ENCODE data around the gene RMC1.

The RMC1 gene

DNA sequence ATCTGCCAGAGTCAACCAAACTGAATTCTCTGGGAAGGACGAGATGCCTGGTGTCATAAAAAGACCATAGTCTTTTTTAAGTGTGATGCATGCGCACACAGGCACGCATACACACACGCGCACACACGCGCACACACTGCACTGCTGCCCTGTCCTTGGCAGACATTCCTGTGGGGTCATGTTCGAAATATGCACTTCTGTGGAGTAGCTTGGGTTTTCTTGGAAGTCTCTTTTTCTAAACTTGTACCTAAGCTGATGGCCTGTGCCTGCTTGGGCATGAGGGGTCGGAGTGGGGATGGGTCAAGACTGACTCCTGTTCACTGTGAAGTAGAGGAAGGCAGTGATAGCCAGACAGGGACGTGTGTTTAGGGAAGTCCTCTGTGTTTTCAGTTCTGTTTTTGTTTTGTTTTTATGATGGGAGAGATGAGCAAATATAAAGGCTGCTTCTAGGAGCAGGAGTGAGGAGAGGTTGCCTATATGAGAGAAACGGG lies 4.0 kb upstream of the RMC1 start:
- 100% methylated on average over 1 of the region's 11 CpGs for WGBS (ENCODE audit: extremely low coverage, insufficient coverage, insufficient read length)

DNA sequence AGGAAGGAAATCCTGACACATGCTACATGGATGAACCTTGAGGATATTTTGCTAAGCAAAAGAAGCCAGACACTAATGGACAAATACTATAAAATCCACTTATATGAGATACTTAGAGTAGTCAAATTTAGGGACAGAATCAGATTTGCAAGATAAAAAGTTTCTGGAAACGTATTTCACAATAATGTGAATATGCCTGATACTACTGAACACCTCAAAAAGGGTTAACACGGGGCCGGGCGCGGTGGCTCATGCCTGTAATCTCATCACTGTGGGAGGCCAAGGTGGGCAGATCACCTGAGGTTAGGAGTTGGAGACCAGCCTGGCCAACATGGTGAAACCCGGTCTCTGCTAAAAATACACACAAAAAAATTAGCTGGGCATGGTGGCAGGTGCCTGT lies 1.7 kb upstream of the RMC1 start:
- Histone ChIP-seq H3K4me1 (ENCODE audit: control insufficient read depth in 1 of 2, insufficient read depth in 2 of 2, low read length in 2 of 2) (peaks cover 0 to 2% of the 10 kb centered on the region in 2 experiments), H3K79me1 (ENCODE audit: low read length) (peaks cover 8% of the 10 kb centered on the region), H4K8ac (ENCODE audit: low read depth, low read length) (no peak overlapping the region), H3K4ac (ENCODE audit: low read depth, low read length) (no peak overlapping the region), H2AFZ (ENCODE audit: insufficient read depth, low read length, poor library complexity) (no peak overlapping the region), H3K18ac (ENCODE audit: low read length) (no peak overlapping the region), H3K9me3 (ENCODE audit: insufficient read depth, low read depth, low read length) (no peaks in the 10 kb centered on the region), H3K27ac (ENCODE audit: low read depth, low read length) (no peak overlapping the region), H3K4me3 (ENCODE audit: low read depth, low read length) (no peak overlapping the region), H3K23ac (ENCODE audit: low read length) (no peak overlapping the region), H3K36me3 (ENCODE audit: control insufficient read depth in 1 of 2, insufficient read depth in 2 of 2, low read length in 2 of 2) (peaks cover 0 to 3% of the 10 kb centered on the region in 2 experiments), H2AK5ac (ENCODE audit: low read length) (no peak overlapping the region), H3K79me2 (ENCODE audit: control insufficient read depth, insufficient read depth, low read length, poor library complexity) (peaks cover 6% of the 10 kb centered on the region), H2BK12ac (ENCODE audit: low read length) (no peak overlapping the region), H4K91ac (ENCODE audit: low read depth, low read length) (no peak overlapping the region), H4K12ac (ENCODE audit: low read depth, low read length) (no peak overlapping the region), H2BK120ac (ENCODE audit: insufficient read depth, low read length, poor library complexity) (no peak overlapping the region), H3K14ac (ENCODE audit: low read length) (no peak overlapping the region), H2BK5ac (ENCODE audit: low read depth, low read length, poor library complexity) (no peak overlapping the region), H3K9ac (ENCODE audit: low read length) (no peak overlapping the region), H3K4me2 (ENCODE audit: low read length) (no peak overlapping the region), H3K27me3 (ENCODE audit: insufficient read depth, low read length) (no peaks in the 10 kb centered on the region)
- DNase-seq: no peak
- no CpG with 5 or more reads among the region's 6 CpGs for WGBS (ENCODE audit: extremely low coverage, insufficient coverage, insufficient read length)

More for the DNA sequence above, 4.0 kb upstream of the RMC1 start:
- Histone ChIP-seq H3K4me3 (ENCODE audit: low read depth, low read length) (no peak overlapping the region), H3K9me3 (ENCODE audit: insufficient read depth, low read depth, low read length) (no peaks in the 10 kb centered on the region), H2BK5ac (ENCODE audit: low read depth, low read length, poor library complexity) (no peak overlapping the region), H3K18ac (ENCODE audit: low read length) (no peak overlapping the region), H3K4me2 (ENCODE audit: low read length) (no peak overlapping the region), H2BK120ac (ENCODE audit: insufficient read depth, low read length, poor library complexity) (no peak overlapping the region), H3K36me3 (ENCODE audit: control insufficient read depth in 1 of 2, insufficient read depth in 2 of 2, low read length in 2 of 2) (no peaks in the 10 kb centered on the region), H3K27me3 (ENCODE audit: insufficient read depth, low read length) (no peaks in the 10 kb centered on the region), H3K79me2 (ENCODE audit: control insufficient read depth, insufficient read depth, low read length, poor library complexity) (peaks cover 6% of the 10 kb centered on the region), H3K27ac (ENCODE audit: low read depth, low read length) (no peak overlapping the region), H3K14ac (ENCODE audit: low read length) (no peak overlapping the region), H3K23ac (ENCODE audit: low read length) (no peak overlapping the region), H3K4me1 (ENCODE audit: control insufficient read depth in 1 of 2, insufficient read depth in 2 of 2, low read length in 2 of 2) (peaks cover 0 to 2% of the 10 kb centered on the region in 2 experiments), H2AK5ac (ENCODE audit: low read length) (no peak overlapping the region), H3K79me1 (ENCODE audit: low read length) (peaks cover 8% of the 10 kb centered on the region), H4K8ac (ENCODE audit: low read depth, low read length) (no peak overlapping the region), H4K91ac (ENCODE audit: low read depth, low read length) (no peak overlapping the region), H4K12ac (ENCODE audit: low read depth, low read length) (no peak overlapping the region), H2AFZ (ENCODE audit: insufficient read depth, low read length, poor library complexity) (no peak overlapping the region), H3K9ac (ENCODE audit: low read length) (no peak overlapping the region), H3K4ac (ENCODE audit: low read depth, low read length) (no peak overlapping the region), H2BK12ac (ENCODE audit: low read length) (no peak overlapping the region)
- peak; percentile 50 to 65 for DNase-seq

DNA sequence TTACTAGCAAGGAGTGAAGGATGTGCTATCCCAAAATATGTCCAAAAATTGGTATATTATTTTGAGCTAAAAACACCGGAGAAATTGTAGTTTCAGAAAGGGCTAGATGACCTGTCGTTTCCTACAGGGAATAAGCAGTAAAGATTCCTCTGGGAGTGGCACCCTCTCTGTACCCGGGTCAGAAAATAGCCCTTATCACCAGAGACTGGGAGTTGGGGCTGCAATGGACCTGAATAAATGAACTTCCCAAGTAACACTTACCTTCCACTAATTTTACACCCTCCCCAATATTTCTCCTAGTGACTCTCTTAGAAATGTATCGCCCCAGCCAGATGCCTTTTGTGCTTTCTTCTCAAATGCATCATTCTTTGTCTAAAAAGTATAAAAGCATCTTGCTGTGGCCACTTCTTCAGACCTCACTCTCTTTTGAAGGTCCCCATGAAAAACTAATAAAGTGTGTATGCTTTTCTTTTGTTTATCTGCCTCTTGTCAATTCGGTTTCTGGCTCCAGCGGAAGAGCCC lies 734 bp upstream of the RMC1 start:
- H2BK5ac ChIP-seq (ENCODE audit: low read depth, low read length, poor library complexity): peak overlapping the region; percentile 93
- peaks cover 0 to 3% of the 10 kb centered on the region in 2 experiments for H3K36me3 ChIP-seq (ENCODE audit: control insufficient read depth in 1 of 2, insufficient read depth in 2 of 2, low read length in 2 of 2)
- H2BK12ac ChIP-seq (ENCODE audit: low read length): no peak overlapping the region
- no peak for DNase-seq
- WGBS (ENCODE audit: extremely low coverage, insufficient coverage, insufficient read length): no CpG with 5 or more reads among the region's 6 CpGs
- H2BK120ac ChIP-seq (ENCODE audit: insufficient read depth, low read length, poor library complexity): peak overlapping the region; percentile 96
- peaks cover 0 to 2% of the 10 kb centered on the region in 2 experiments for H3K4me1 ChIP-seq (ENCODE audit: control insufficient read depth in 1 of 2, insufficient read depth in 2 of 2, low read length in 2 of 2)
- H3K79me2 ChIP-seq (ENCODE audit: control insufficient read depth, insufficient read depth, low read length, poor library complexity): peaks cover 6% of the 10 kb centered on the region
- no peak overlapping the region for H3K18ac ChIP-seq (ENCODE audit: low read length)
- H3K79me1 ChIP-seq (ENCODE audit: low read length): peaks cover 8% of the 10 kb centered on the region
- peak overlapping the region; percentile 73 for H3K4me3 ChIP-seq (ENCODE audit: low read depth, low read length)
- no peak overlapping the region for H3K9ac ChIP-seq (ENCODE audit: low read length)
- H3K27ac ChIP-seq (ENCODE audit: low read depth, low read length): no peak overlapping the region
- peak overlapping the region; percentile 51 for H3K4me2 ChIP-seq (ENCODE audit: low read length)
- H2AK5ac ChIP-seq (ENCODE audit: low read length): no peak overlapping the region
- no peak overlapping the region for H3K23ac ChIP-seq (ENCODE audit: low read length)
- H3K9me3 ChIP-seq (ENCODE audit: insufficient read depth, low read depth, low read length): no peaks in the 10 kb centered on the region
- H4K12ac ChIP-seq (ENCODE audit: low read depth, low read length): no peak overlapping the region
- H2AFZ ChIP-seq (ENCODE audit: insufficient read depth, low read length, poor library complexity): peak overlapping the region; percentile 97
- H3K14ac ChIP-seq (ENCODE audit: low read length): peak overlapping the region; percentile 98
- peak overlapping the region; percentile 83 for H4K91ac ChIP-seq (ENCODE audit: low read depth, low read length)
- H3K27me3 ChIP-seq (ENCODE audit: insufficient read depth, low read length): no peaks in the 10 kb centered on the region
- peak overlapping the region; percentile 100 for H4K8ac ChIP-seq (ENCODE audit: low read depth, low read length)
- H3K4ac ChIP-seq (ENCODE audit: low read depth, low read length): no peak overlapping the region

DNA sequence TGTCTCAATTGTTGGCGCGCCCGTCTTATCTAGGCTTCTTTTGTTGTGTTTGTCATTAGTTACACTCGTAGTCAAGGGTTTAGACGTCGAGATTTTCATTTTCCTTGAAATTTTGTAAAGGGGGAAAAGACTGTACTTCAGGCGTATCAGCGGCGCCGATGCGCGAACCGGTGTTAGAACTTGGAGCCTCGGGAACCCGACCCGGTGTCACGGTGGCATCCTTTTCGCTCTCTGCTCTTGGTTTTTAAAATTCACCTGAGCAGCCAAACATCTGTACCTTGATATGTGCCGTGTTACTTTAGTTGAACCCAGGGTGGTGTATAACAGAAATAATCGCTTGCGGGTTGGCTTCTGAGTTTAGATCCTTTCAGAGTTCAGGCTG lies 643 bp downstream of the RMC1 start:
- Histone ChIP-seq H3K4me2 (ENCODE audit: low read length) (peak overlapping the region; percentile 90), H3K79me1 (ENCODE audit: low read length) (peaks cover 8% of the 10 kb centered on the region), H3K14ac (ENCODE audit: low read length) (peak overlapping the region; percentile 87), H3K23ac (ENCODE audit: low read length) (no peak overlapping the region), H3K9ac (ENCODE audit: low read length) (peak overlapping the region; percentile 94), H3K4me1 (ENCODE audit: control insufficient read depth in 1 of 2, insufficient read depth in 2 of 2, low read length in 2 of 2) (peaks cover 0 to 2% of the 10 kb centered on the region in 2 experiments), H2BK120ac (ENCODE audit: insufficient read depth, low read length, poor library complexity) (no peak overlapping the region), H3K27me3 (ENCODE audit: insufficient read depth, low read length) (no peaks in the 10 kb centered on the region), H4K12ac (ENCODE audit: low read depth, low read length) (peak overlapping the region; percentile 37), H3K79me2 (ENCODE audit: control insufficient read depth, insufficient read depth, low read length, poor library complexity) (peaks cover 6% of the 10 kb centered on the region), H2AK5ac (ENCODE audit: low read length) (no peak overlapping the region), H4K8ac (ENCODE audit: low read depth, low read length) (peak overlapping the region; percentile 82), H3K27ac (ENCODE audit: low read depth, low read length) (no peak overlapping the region), H3K36me3 (ENCODE audit: control insufficient read depth in 1 of 2, insufficient read depth in 2 of 2, low read length in 2 of 2) (peaks cover 3 to 7% of the 10 kb centered on the region in 2 experiments), H3K18ac (ENCODE audit: low read length) (peak overlapping the region; percentile 89), H3K4me3 (ENCODE audit: low read depth, low read length) (peak overlapping the region; percentile 98), H2AFZ (ENCODE audit: insufficient read depth, low read length, poor library complexity) (no peak overlapping the region), H4K91ac (ENCODE audit: low read depth, low read length) (no peak overlapping the region), H2BK5ac (ENCODE audit: low read depth, low read length, poor library complexity) (peak overlapping the region; percentile 5), H3K9me3 (ENCODE audit: insufficient read depth, low read depth, low read length) (no peaks in the 10 kb centered on the region), H3K4ac (ENCODE audit: low read depth, low read length) (peak overlapping the region; percentile 72), H2BK12ac (ENCODE audit: low read length) (no peak overlapping the region)
- DNase-seq: peak in 1 of 2 donors; percentile 18
- WGBS (ENCODE audit: extremely low coverage, insufficient coverage, insufficient read length): no CpG with 5 or more reads among the region's 21 CpGs
